Measurements from ENCODE around the gene RRAS. TPM values are rescaled to one million over a fixed set of nuclear protein-coding genes. Genes with fewer than 3 reads are reported as not detected.

Gene RRAS
- total and polyA plus RNA-seq, 4 experiments from 2014 or later = 12.0 to 32.1 (median 20.7) TPM

DNA sequence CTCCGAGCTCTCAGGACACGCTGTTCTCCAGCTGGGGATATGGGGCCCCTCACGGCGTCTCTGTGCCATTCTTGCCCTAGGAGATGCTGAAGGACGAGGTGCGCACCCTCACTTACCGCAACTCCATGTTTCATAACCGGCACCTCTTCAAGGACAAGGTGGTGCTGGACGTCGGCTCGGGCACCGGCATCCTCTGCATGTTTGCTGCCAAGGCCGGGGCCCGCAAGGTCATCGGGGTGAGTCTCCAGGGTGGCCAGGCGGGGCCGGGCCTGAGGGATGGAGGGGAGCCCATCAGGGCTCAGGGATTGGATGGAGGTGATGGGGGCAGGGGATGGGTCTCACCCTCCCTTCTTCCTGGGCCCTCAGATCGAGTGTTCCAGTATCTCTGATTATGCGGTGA, 41.9 kb upstream of the RRAS start:
- H3K27me3 ChIP-seq (ENCODE audit: insufficient read depth, low read length) = no peaks in the 10 kb centered on the region
- Mint-ChIP-seq H3K36me3 (peaks cover 26 to 42% of the 10 kb centered on the region in 2 donors), H3K9me3 (no peaks in the 10 kb centered on the region), H3K4me1 (peaks cover 9 to 41% (median 21%) of the 10 kb centered on the region in 4 donors), H3K27me3 (no peaks in the 10 kb centered on the region), H3K4me3 (peak overlapping the region in 1 of 8 donors; percentile 35), H3K27ac (peak overlapping the region in 1 of 7 donors; percentile 52)
- no peak overlapping the region for H3K4me3 ChIP-seq (ENCODE audit: low read length in 2 of 2)
- POLR2A ChIA-PET (ENCODE audit: partially characterized antibody) = interaction anchor here (1.0 to 1.9 kb wide), 2 partner anchors 111 to 179 kb away, joined by 4 to 11 read pairs; no protein-coding TSS in a partner anchor
- no peak overlapping the region for H3K27ac ChIP-seq (ENCODE audit: low read depth, low read length)
- intact Hi-C loops (cut with micrococcal nuclease) = no loop called here
- H3K4me1 ChIP-seq (ENCODE audit: insufficient read depth, low read length) = peaks cover 35% of the 10 kb centered on the region
- CTCF ChIA-PET (ENCODE audit: partially characterized antibody) = interaction anchor here (0.9 to 2.2 kb wide), 8 partner anchors 9 to 208 kb away, joined by 3 to 8 read pairs (median 6); partner anchors contain the start of gene FLT3LG
- no peak for DNase-seq
- peaks cover 34% of the 10 kb centered on the region for H3K36me3 ChIP-seq (ENCODE audit: insufficient read depth, low read length)
- no peaks in the 10 kb centered on the region for H3K9me3 ChIP-seq (ENCODE audit: control insufficient read depth in 1 of 2, low read length in 2 of 2)

DNA sequence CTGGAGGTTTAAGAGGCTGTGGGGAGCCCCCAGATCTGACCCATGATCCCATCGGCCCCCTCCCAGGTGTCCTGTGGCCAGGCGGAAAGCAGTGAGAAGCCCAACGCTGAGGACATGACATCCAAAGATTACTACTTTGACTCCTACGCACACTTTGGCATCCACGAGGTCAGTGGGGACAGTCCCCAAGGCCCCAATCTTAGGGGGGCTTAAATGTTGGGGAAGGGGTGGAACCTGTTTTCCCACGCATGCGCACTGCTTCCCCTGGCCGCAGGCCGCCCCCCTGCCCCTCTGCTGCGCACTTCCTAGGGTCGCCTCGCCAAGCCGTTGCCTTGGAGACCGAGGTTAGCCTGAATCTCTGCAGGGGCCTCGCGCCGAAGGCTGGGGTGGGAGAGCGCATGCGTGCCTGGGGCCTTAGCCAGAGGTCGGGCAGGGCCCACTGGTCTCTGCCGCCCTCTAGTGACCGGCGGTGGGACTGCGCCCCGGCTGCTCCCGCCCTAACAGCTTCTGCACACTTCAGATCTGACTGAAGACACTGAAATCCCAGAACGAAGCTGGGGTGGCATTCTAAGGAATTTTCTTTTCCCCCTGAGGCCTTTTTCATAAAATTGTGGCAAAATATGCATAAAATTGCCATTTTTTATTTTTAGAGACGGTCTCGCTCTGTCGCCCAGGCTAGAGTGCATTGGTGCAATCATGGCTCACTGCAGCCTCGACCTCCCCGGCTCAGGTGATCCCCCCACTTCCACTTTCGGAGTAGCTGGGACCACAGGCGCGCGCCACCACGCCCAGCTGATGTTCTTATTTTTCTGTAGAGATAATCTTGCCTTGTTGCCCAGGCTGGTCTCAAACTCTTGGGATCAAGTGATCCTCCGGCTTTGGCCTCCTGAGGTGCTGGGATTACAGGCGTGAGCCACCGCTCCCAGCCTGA, 40.7 kb upstream of the RRAS start:
- H3K27me3 ChIP-seq (ENCODE audit: insufficient read depth, low read length) = no peaks in the 10 kb centered on the region
- H3K4me1 ChIP-seq (ENCODE audit: insufficient read depth, low read length) = peaks cover 41% of the 10 kb centered on the region
- ChIA-PET POLR2A (ENCODE audit: partially characterized antibody) (interaction anchor here (0.6 to 1.9 kb wide), 11 partner anchors 16 to 623 kb away, joined by 3 to 11 read pairs (median 4); partner anchors contain the start of genes AP2A1, BCL2L12, CGB7 and IRF3), CTCF (ENCODE audit: partially characterized antibody) (interaction anchor here (0.6 to 2.2 kb wide), 21 partner anchors 8 to 455 kb away, joined by 3 to 8 read pairs (median 4); partner anchors contain the start of genes ADM5, BCL2L12, FLT3LG and IRF3)
- no peaks in the 10 kb centered on the region for H3K9me3 Mint-ChIP-seq
- peaks cover 24 to 43% of the 10 kb centered on the region in 2 donors for H3K36me3 Mint-ChIP-seq
- no peaks in the 10 kb centered on the region for H3K9me3 ChIP-seq (ENCODE audit: control insufficient read depth in 1 of 2, low read length in 2 of 2)
- H3K27ac ChIP-seq (ENCODE audit: low read depth, low read length) = peak overlapping the region; percentile 44
- DNase-seq = peak; percentile 88 to 91 (median 89)
- H3K4me1 Mint-ChIP-seq = peaks cover 16 to 52% (median 29%) of the 10 kb centered on the region in 4 donors
- no peak overlapping the region for H3K4me3 ChIP-seq (ENCODE audit: low read length in 2 of 2)
- H3K27ac Mint-ChIP-seq = peak overlapping the region; percentile 57 to 86 (median 72)
- intact Hi-C loops (cut with micrococcal nuclease) = loop anchor here (1.0 kb wide), 5 partner anchors 174 to 303 kb away; partner anchors contain the start of genes FLT3LG and KASH5
- no peaks in the 10 kb centered on the region for H3K27me3 Mint-ChIP-seq
- peak overlapping the region in 1 of 8 donors; percentile 35 for H3K4me3 Mint-ChIP-seq
- H3K36me3 ChIP-seq (ENCODE audit: insufficient read depth, low read length) = peaks cover 27% of the 10 kb centered on the region

DNA sequence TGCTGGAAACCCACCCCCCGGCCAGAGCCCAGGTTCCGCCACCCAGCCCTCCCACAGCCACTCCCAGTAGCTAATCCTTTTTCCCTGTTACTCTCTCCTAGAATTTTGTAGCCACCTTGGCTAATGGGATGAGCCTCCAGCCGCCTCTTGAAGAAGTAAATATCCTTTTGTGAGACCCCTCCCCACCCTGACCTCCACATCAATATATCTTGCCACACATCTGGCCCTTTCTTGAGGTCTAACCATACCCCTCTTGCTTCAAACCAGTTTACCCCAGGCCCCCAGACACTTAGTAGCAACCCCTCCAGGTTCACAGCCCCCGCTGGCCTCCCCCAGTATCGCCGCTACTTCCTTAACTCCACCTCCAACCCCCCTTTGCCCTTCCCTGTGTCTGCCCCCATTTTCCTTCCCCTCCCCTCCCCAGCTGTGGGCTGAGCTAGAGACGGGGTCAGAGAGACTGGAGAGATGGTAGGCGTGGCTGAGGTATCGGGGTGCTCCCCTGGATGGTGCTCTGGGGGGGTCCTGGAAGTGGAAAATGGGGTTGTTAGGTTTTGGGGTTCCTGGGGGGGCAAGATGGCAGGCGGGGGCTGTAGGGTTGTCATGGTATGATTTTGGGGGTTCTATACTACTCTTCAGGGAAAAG, 39.9 kb upstream of the RRAS start:
- intact Hi-C loops (cut with micrococcal nuclease) = loop anchor here (1.0 to 5.0 kb wide), 6 partner anchors 174 to 303 kb away; partner anchors contain the start of genes AKT1S1, FLT3LG, KASH5 and TBC1D17
- ChIA-PET POLR2A (ENCODE audit: partially characterized antibody) (interaction anchor here (0.6 to 6.7 kb wide), 7 partner anchors 8 to 623 kb away, joined by 3 to 125 read pairs (median 4); partner anchors contain the start of genes BCL2L12, CGB7 and IRF3), CTCF (ENCODE audit: partially characterized antibody) (interaction anchor here (0.7 to 2.2 kb wide), 10 partner anchors 38 to 660 kb away, joined by 3 to 13 read pairs (median 5); partner anchors contain the start of gene FLT3LG)
- Mint-ChIP-seq H3K4me3 (peak overlapping the region in 4 of 8 donors; percentile 17 to 43 (median 34)), H3K36me3 (peaks cover 21 to 36% of the 10 kb centered on the region in 2 donors), H3K27me3 (no peaks in the 10 kb centered on the region), H3K4me1 (peaks cover 16 to 52% (median 29%) of the 10 kb centered on the region in 4 donors), H3K27ac (peak overlapping the region; percentile 15 to 86 (median 70)), H3K9me3 (no peaks in the 10 kb centered on the region)
- Histone ChIP-seq H3K36me3 (ENCODE audit: insufficient read depth, low read length) (peaks cover 19% of the 10 kb centered on the region), H3K9me3 (ENCODE audit: control insufficient read depth in 1 of 2, low read length in 2 of 2) (no peaks in the 10 kb centered on the region), H3K27me3 (ENCODE audit: insufficient read depth, low read length) (no peaks in the 10 kb centered on the region), H3K27ac (ENCODE audit: low read depth, low read length) (peak overlapping the region; percentile 44), H3K4me1 (ENCODE audit: insufficient read depth, low read length) (peaks cover 42% of the 10 kb centered on the region), H3K4me3 (ENCODE audit: low read length in 2 of 2) (no peak overlapping the region)
- DNase-seq = no peak

DNA sequence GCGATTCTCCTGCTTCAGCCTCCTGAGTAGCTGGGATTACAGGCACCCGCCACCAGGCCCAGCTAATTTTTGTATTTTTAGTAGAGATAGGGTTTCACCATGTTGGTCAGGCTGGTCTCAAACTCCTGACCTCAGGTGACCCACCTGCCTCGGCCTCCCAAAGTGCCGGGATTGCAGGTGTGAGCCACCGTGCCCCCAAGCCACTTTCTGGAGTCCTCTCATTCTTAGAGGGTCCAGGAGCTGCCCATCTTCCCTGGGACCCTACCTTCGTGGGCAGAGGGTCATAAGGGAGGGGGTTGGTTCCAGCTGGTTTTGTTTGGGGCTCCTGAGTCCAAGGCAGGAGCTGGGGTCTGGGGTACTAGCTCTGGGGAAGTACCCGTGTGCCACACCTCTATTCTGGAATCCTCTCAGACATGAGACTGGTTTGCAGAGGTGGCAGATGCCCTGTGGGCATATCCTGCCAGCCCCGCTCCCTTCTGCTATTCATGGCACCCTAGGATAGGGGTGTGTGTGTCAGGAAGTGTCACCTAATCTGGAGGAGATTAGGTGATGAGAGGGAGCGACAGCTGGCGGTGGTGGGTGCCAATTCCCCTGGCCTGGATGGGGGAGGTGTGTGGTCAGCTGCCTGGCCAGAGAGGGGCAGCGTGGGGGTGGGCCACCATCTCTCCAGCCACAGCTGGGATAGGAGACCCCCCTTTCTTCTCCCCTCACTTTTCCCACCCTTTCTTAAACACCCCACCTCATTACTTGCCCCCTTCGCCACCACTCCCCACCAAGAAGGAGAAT, 39.2 kb upstream of the RRAS start:
- peaks cover 16 to 52% (median 29%) of the 10 kb centered on the region in 4 donors for H3K4me1 Mint-ChIP-seq
- CTCF ChIA-PET (ENCODE audit: partially characterized antibody) = interaction anchor here (0.7 to 2.2 kb wide), 20 partner anchors 15 to 1288 kb away, joined by 3 to 13 read pairs (median 5); partner anchors contain the start of genes FLT3LG and KDELR1
- Histone ChIP-seq H3K9me3 (ENCODE audit: control insufficient read depth in 1 of 2, low read length in 2 of 2) (no peaks in the 10 kb centered on the region), H3K4me1 (ENCODE audit: insufficient read depth, low read length) (peaks cover 42% of the 10 kb centered on the region), H3K36me3 (ENCODE audit: insufficient read depth, low read length) (peaks cover 16% of the 10 kb centered on the region), H3K27me3 (ENCODE audit: insufficient read depth, low read length) (no peaks in the 10 kb centered on the region), H3K4me3 (ENCODE audit: low read length in 2 of 2) (no peak overlapping the region), H3K27ac (ENCODE audit: low read depth, low read length) (peak overlapping the region; percentile 93)
- no peaks in the 10 kb centered on the region for H3K9me3 Mint-ChIP-seq
- peaks cover 17 to 31% of the 10 kb centered on the region in 2 donors for H3K36me3 Mint-ChIP-seq
- no peaks in the 10 kb centered on the region for H3K27me3 Mint-ChIP-seq
- peak overlapping the region in 1 of 8 donors; percentile 4 for H3K4me3 Mint-ChIP-seq
- peak overlapping the region; percentile 57 to 99 (median 96) for H3K27ac Mint-ChIP-seq
- DNase-seq = no peak
- intact Hi-C loops (cut with micrococcal nuclease) = loop anchor here (1.0 to 5.0 kb wide), 3 partner anchors 108 to 453 kb away; partner anchors contain the start of genes AKT1S1 and TBC1D17
- POLR2A ChIA-PET (ENCODE audit: partially characterized antibody) = interaction anchor here (0.7 to 6.7 kb wide), 11 partner anchors 8 to 582 kb away, joined by 3 to 125 read pairs (median 6); partner anchors contain the start of genes BCL2L12, FLT3LG, IRF3 and PRR12

DNA sequence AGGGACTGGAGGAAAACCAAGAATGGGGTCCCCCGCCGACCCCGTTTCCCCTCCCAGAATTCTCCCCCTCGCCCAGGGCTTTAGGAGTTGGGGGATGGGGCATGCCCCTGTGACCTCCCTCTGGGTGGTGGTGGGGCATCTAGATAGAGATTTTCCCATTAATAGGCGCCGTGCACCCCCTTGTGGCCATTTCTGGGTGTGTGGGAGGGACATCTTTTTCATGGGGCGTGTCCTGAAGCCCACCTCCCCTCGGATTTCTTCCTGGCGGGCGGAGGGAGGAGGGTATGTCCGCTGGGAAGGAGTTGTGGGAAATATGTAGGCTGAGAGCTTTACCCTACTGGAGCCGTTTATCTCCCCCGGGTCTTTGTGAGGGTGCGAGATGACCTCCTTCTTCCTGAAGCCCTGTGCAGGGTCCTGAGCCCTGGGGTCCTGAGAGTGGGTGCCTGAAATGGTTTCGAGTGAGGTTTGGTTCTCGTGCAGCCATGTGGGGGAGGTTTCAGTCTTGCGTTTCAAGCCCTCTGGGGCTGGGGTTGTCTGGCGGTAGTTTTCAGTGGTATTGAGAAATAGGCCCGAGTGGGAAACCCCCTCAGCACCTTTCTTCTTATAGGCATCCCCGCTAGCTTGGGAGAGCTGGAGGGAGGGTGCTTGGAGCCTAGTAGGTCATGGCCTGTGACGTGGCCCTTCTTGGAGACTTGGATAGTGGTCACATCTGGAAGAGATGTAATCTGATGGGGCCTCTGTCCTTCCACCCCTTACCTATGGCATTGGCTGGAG, 38.1 kb upstream of the RRAS start:
- peak overlapping the region; percentile 96 to 99 (median 97) for H3K27ac Mint-ChIP-seq
- CTCF ChIA-PET (ENCODE audit: partially characterized antibody) = interaction anchor here (0.6 to 2.1 kb wide), 17 partner anchors 13 to 452 kb away, joined by 3 to 13 read pairs (median 5); partner anchors contain the start of genes BCL2L12, FLT3LG, IRF3 and NOSIP
- peaks cover 14 to 23% of the 10 kb centered on the region in 2 donors for H3K36me3 Mint-ChIP-seq
- H3K27me3 Mint-ChIP-seq = no peaks in the 10 kb centered on the region
- no peaks in the 10 kb centered on the region for H3K9me3 Mint-ChIP-seq
- Histone ChIP-seq H3K27ac (ENCODE audit: low read depth, low read length) (peak overlapping the region; percentile 93), H3K4me1 (ENCODE audit: insufficient read depth, low read length) (peaks cover 42% of the 10 kb centered on the region), H3K27me3 (ENCODE audit: insufficient read depth, low read length) (no peaks in the 10 kb centered on the region), H3K36me3 (ENCODE audit: insufficient read depth, low read length) (peaks cover 10% of the 10 kb centered on the region), H3K4me3 (ENCODE audit: low read length in 2 of 2) (peak overlapping the region; percentile 69 to 79), H3K9me3 (ENCODE audit: control insufficient read depth in 1 of 2, low read length in 2 of 2) (no peaks in the 10 kb centered on the region)
- intact Hi-C loops (cut with micrococcal nuclease) = loop anchor here (1.0 to 5.0 kb wide), 8 partner anchors 38 to 805 kb away; partner anchors contain the start of genes AKT1S1, NOSIP, PPP1R15A and RRAS
- H3K4me3 Mint-ChIP-seq = peak overlapping the region; percentile 82 to 99 (median 88)
- POLR2A ChIA-PET (ENCODE audit: partially characterized antibody) = interaction anchor here (1.0 to 6.7 kb wide), 19 partner anchors 13 to 344 kb away, joined by 3 to 125 read pairs (median 10); partner anchors contain the start of genes BCL2L12, CPT1C, FLT3LG and IRF3
- peaks cover 16 to 52% (median 31%) of the 10 kb centered on the region in 4 donors for H3K4me1 Mint-ChIP-seq
- DNase-seq = peak; percentile 76 to 93 (median 80)

All from CD4-positive, alpha-beta memory T cell (primary cell).